ENCODE results near the gene ELP4. TPM values are rescaled to one million over a fixed set of nuclear protein-coding genes. Genes with fewer than 3 reads are reported as not detected.

Gene ELP4
- total and polyA plus RNA-seq, 9 of the 15 experiments (the other 6 are each of a cell fraction or from before 2014, with no cell fraction given): 24.1 to 60.3 (median 38.7) TPM

DNA sequence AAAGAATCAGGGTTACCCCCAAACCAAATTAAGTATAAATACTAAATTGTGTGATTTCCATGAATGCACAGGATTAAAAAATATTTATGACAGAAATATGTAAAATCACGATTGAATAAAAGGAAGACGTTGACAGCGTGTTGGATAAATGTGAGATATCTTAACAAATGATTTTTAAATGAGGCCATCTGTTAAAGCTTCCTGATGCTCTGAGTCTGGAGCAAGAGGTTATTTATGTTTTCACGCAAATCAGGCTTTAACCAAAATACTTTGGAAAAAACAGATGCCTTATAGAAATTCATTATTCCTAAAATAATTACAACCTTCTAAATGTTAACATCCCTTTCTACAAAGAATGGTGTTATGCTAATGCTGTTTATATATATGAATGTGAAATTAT, 178.3 kb downstream of the ELP4 start:
- WGBS (ENCODE audit: insufficient coverage, low coverage, missing lambda C conversion rate): 58% methylated on average over 4 of the region's 4 CpGs
- in situ Hi-C loops (cut with MboI): no loop called here

More for the DNA sequence above, 178.3 kb downstream of the ELP4 start:
- DNase-seq (ENCODE audit: extremely low read depth in 1 of 4, low spot score in 3 of 4): no peak
- no peak for FAIRE-seq
- H3K27ac ChIP-seq (ENCODE audit: extremely low read depth, low read depth, low read length): no peak overlapping the region
- H3K9me3 ChIP-seq (replicated peaks; ENCODE audit: control insufficient read depth, insufficient read depth, low read depth, low read length): no peaks in the 10 kb centered on the region
- H2AFZ ChIP-seq (ENCODE audit: low read depth, low read length): no peak overlapping the region
- ChIA-PET POLR2A (no interaction called here), CTCF (ENCODE audit: low intra/inter-chr PET ratio) (no interaction called here)
- H3K9ac ChIP-seq (ENCODE audit: insufficient read depth in 1 of 2, low read depth in 2 of 2, low read length in 2 of 2): no peak overlapping the region
- no peaks in the 10 kb centered on the region for H3K4me1 ChIP-seq (replicated peaks in 1 of 2; ENCODE audit: control insufficient read depth in 2 of 2, insufficient read depth in 2 of 2, low read length in 2 of 2)
- TF ChIP-seq, protein P1, sequence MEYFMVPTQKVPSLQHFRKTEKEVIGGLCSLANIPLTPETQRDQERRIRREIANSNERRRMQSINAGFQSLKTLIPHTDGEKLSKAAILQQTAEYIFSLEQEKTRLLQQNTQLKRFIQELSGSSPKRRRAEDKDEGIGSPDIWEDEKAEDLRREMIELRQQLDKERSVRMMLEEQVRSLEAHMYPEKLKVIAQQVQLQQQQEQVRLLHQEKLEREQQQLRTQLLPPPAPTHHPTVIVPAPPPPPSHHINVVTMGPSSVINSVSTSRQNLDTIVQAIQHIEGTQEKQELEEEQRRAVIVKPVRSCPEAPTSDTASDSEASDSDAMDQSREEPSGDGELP (CRISPR knock-in tag; IDR thresholded peaks at IDR 0.05; ENCODE audit: borderline replicate concordance): no peak
- TF ChIP-seq, protein P2, sequence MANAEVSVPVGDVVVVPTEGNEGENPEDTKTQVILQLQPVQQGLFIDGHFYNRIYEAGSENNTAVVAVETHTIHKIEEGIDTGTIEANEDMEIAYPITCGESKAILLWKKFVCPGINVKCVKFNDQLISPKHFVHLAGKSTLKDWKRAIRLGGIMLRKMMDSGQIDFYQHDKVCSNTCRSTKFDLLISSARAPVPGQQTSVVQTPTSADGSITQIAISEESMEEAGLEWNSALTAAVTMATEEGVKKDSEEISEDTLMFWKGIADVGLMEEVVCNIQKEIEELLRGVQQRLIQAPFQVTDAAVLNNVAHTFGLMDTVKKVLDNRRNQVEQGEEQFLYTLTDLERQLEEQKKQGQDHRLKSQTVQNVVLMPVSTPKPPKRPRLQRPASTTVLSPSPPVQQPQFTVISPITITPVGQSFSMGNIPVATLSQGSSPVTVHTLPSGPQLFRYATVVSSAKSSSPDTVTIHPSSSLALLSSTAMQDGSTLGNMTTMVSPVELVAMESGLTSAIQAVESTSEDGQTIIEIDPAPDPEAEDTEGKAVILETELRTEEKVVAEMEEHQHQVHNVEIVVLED (CRISPR knock-in tag; IDR thresholded peaks at IDR 0.05): no peak
- TF ChIP-seq MCM7 (IDR thresholded peaks at IDR 0.05) (no peak), ZNF644 (tag; IDR thresholded peaks at IDR 0.05; ENCODE audit: low read depth) (no peak), CSDE1 (IDR thresholded peaks at IDR 0.05) (no peak), ZBTB1 (CRISPR knock-in tag; IDR thresholded peaks at IDR 0.05; ENCODE audit: borderline replicate concordance, low read depth) (no peak), NFRKB (IDR thresholded peaks at IDR 0.05; ENCODE audit: low read depth) (no peak)
- TF ChIP-seq, protein P3, sequence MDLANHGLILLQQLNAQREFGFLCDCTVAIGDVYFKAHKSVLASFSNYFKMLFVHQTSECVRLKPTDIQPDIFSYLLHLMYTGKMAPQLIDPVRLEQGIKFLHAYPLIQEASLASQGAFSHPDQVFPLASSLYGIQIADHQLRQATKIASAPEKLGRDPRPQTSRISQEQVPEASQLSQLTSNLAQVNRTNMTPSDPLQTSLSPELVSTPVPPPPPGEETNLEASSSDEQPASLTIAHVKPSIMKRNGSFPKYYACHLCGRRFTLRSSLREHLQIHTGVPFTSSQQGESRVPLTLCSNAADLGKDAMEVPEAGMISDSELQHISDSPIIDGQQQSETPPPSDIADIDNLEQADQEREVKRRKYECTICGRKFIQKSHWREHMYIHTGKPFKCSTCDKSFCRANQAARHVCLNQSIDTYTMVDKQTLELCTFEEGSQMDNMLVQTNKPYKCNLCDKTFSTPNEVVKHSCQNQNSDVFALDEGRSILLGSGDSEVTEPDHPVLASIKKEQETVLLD (IDR thresholded peaks at IDR 0.05): no peak
- no peaks in the 10 kb centered on the region for H3K36me3 ChIP-seq (ENCODE audit: control insufficient read depth, insufficient read depth, low read length)
- H3K79me2 ChIP-seq (ENCODE audit: control insufficient read depth, insufficient read depth, low read length): no peaks in the 10 kb centered on the region
- H3K27me3 ChIP-seq (ENCODE audit: control insufficient read depth in 2 of 2, insufficient read depth in 2 of 2, low read length in 2 of 2): no peaks in the 10 kb centered on the region
- no TSS peak for BruUV-seq (replicated peaks)
- H3K4me3 ChIP-seq: no peak overlapping the region
- intact Hi-C loops (cut with micrococcal nuclease): no loop called here
- no peaks in the 10 kb centered on the region; the same call in 1 of the 2 replicates for H4K20me1 ChIP-seq (replicated peaks; ENCODE audit: control insufficient read depth, insufficient read depth, low read length)
- no peak for ATAC-seq
- no peak overlapping the region for H3K4me2 ChIP-seq (ENCODE audit: insufficient read depth, low read length)
- no peaks in the 10 kb centered on the region for H3K9me1 ChIP-seq (ENCODE audit: control insufficient read depth, insufficient read depth, low read length)

Measured in K562 (cell line).